Measurements from ENCODE around the gene PITPNM1.
"Not testable (repeated sequence)": the region's sequence is repeated elsewhere in the genome, so short reads cannot be mapped to it uniquely, and the experiment has no call there.

Gene PITPNM1

DNA sequence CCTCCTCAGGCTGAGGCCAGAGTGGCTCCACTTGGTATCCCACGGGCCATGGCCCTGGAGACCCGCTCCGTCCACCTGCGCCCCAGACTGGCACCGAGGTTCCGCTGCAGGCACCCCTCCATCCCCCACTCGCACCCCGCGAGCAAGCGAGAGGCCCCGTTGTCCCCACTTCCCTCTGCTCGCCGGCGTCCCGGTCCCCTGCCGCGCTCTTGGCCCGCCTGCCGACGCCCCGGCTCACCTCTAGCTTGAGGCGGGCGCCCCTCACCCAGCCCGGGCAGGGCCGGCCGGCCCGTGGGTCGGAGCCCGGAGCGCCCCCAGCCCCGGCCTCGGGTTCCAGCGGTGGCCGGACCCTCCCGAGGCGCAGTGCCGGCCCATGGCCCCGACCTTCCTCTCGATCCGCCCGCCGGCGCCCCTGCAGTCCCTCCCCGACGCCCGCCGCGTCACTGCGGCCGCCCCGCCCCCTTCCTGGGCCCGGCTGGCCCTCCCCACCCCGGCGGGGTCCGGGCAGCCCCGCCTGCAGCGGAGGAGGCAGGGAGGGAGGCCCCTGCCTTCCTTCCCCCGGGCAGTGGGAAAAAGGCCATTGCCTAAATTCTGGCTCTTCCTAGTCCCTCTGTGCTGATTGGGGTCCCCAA is at the start of gene PITPNM1:
Gene PITPNM1, minus strand, starts transcription at position 414 of the 632 bp plus-strand sequence. CDS start 1,183 bp downstream, outside the sequence.
- ATAC-seq: no peak

GRCh38 chr11:67551697-67552096 is 46.5 kb upstream of the PITPNM1 start:
- not testable (repeated sequence) for ATAC-seq

DNA sequence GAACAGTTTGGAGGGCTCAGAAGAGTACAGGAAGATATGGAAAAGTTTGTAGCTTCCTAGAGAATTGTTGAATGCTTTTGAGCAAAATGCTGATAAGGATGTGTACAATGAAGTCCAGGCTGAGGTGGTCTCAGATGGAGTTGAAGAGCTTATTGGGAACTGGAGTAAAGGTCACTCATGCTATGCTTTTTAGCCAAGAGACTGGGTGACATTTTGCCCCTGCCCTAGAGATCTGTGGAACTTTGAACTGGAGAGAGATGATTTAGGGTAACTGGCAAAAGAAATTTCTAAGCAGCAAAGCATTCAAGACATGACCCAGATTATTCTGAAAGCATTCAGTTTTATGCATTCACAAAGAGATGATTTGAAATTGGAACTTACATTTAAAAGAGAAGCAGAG is 46.0 kb upstream of the PITPNM1 start:
- no peak for ATAC-seq

- ATAC-seq: no peak
These were observed 43.5 kb upstream of the PITPNM1 start for GRCh38 chr11:67548555-67549110.

GRCh38 chr11:67548112-67548511 is 42.9 kb upstream of the PITPNM1 start:
- ATAC-seq: not testable (repeated sequence)

GRCh38 chr11:67545280-67545679 is 40.1 kb upstream of the PITPNM1 start:
- no peak for ATAC-seq

DNA sequence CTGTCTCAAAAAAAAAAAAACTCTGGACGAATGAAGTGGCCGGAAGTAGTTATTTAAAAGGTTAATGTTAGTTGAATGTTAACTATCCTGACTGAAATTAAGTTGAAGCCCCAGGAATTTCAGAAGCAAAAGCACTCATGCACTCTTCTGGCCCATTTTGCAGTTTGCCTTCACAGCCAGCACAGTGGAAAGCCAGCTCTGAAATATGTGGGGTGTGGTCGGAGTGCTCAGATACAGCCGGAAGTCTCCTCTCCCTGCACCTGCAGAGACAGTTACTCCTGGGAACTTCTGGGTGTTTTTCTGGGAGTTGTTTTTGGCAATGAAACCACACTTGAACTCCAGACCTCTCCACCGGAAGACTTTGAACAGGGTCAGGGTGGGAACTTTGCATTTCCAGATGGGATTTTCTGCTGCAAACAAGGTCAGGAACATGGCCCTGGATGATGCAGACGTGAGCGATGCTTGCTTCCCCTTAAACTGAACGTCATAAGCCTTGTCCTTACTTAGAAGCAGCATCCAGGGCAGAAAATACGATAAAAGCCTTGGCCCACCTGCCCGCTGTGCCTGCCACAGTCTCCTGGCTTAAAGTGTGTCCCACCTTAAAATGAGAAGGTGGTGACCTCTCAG is 39.6 kb upstream of the PITPNM1 start:
- ATAC-seq: no peak

DNA sequence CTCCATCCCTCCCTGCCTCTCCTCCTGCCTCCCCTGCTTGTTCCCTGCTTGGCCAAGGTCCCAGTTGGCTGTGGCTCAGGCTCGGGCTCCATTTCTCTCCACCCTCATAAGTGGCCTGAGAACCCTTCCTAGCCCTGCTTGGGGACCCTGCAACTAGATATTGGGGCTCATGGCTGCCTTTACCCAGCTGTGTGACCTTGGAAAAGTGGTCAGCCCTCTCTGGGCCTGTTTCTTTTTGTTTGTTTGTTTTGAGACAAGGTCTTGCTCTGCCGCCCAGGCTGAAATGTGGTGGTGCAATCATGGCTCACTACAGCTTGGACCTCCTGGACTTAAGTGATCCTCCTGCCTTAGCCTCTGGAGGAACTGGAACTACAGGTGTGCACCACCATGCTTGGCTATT is 38.4 kb upstream of the PITPNM1 start:
- no peak for ATAC-seq

DNA sequence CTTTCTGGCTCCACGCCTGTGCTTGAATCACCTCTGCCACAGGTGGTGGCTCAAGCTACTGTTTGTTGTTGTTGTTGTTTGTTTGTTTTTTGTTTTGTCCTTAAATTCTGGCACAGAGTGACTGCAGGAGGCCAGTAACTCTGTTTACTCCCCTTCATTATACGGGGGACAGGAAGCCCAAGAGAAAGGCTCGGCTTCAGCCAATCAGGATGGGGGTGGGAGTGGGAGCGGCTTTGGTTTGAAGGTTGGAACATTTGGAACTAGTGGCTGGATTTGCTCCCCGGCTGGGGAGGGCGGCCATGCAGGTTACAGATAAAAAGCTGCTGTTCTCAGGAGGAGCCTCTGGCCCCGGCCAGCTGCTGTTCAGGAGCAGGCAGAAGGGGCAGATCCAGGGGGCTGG is 37.8 kb upstream of the PITPNM1 start:
- ATAC-seq: no peak

DNA sequence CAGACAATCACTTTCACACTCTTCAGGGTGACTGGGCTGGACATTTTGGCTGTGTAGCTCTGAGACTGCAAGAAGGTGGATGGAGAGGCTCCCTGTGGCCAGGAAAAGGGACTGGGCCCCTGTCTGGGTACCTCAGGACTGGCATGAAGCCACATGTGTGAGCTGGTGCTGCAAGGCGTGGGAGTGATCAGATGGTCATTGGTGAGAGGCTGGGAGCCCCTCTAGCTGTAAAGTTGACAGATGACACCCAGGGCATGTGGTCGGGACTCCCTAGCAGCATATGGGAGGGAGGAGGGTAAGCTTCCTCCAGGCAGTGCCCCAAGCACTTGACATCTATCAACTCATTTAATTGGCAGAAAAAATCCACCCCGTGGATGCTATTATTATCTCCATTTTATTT is 37.0 kb upstream of the PITPNM1 start:
- ATAC-seq: no peak

DNA sequence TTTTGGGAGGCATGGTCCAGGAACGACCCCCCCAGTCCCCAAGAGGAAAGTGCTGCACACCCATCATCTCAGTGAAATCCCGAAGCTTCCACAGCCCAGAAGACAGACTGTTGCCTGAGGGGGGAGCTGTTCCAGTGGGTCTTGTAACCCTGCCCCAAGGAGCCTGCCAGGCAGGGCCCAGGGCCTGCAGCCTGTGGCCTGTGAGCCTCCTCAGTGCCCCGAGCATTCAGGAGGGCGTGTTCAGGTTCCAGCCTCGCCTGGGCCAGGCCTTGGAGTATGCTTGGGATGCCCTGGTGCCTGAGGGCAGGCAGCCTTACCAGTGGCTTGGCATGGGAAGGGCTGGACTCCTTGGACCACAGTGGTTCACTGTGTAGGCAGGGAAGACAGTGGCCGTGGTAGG is 36.0 kb upstream of the PITPNM1 start:
- no peak for ATAC-seq

DNA sequence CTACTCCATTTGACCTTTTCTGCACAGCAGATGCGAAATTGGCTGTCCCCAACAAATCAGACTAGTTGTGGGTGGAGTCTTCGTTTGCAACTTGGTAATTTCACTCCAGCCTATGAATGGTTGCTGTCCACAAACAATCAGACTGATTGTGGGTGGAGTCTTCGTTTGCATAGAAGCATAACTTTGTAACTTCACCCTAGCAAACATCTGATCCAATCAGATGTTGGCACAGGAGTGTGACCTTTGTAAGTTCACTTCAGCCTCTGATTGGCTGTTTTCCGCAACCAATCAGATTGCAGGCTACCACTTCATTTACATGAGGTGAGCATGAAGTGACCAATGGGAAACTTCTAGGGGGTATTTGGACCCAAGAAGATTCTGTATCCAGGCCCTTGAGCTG is 34.4 kb upstream of the PITPNM1 start:
- no peak for ATAC-seq

DNA sequence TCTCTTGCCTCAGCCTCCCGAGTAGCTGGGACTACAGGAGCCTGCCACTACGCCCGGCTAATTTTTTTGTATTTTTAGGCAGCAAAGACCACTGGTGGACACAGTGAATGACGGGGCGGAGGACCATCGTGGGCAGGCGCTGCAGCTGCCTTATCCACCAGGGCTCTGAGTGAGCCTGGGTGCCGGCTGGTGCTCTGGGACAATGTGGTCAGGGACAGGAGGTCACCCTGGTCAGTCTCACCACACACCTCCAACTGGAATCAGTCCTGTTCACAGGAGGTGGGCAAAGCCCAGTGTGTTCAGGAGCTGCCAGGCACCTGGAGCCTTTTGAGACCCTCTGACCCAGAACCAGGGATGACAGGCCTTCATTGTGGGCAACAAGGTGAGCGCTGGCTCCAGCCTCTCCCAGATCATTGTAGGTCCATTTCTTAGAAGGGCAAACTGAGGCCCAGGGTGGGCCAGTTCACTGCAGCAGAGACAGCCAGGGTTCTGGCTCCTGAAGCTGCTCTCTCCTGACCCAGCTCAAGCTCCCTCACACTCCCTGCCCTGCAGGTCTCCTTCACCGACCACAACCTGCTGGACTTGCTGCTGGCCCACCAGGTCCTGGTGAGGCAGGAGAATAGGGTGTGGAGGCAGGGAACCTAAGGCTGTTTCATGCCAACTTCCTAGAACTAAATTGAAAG is 33.8 kb upstream of the PITPNM1 start:
- ATAC-seq: no peak

GRCh38 chr11:67538306-67538705 is 33.1 kb upstream of the PITPNM1 start:
- ATAC-seq: no peak

DNA sequence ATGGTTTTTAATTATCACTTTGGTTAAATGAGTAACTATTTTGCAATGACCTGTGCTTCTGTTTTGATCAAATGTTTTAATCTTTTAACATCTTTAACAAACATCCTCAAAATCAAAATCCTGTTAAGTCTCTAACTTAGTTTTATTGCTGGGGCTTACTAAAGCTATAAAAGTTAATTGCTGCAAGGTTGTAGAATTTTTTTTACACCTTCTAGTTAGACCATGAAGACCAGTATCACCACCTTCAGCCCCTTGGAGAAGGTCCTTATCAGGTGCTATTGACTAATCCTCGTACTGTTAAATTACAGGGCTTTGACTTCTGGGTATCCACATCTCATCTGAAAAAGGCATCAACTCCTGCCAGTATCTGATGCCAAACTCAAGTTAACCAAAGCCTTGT is 30.4 kb upstream of the PITPNM1 start:
- ATAC-seq: no peak

GRCh38 chr11:67534070-67534679 is 29.0 kb upstream of the PITPNM1 start:
- ATAC-seq: no peak

GRCh38 chr11:67532889-67533288 is 27.7 kb upstream of the PITPNM1 start:
- no peak for ATAC-seq

DNA sequence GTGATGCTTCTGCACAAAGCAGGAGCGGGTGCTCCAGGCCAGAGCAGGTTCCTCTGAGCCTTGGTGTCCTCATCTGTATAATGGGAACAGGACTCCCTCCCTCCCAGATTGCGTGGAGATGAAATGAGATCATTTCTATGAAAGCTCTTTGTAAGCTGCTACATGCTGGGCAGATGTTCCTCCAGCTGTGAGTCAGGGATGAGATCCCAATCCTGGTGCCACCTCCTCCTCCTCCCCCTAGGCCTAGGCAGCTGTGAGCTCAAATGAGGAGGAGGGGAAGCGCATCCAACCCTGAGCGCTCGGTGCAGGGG is 25.1 kb upstream of the PITPNM1 start:
- ATAC-seq: no peak

GRCh38 chr11:67528376-67528775 is 23.2 kb upstream of the PITPNM1 start:
- no peak for ATAC-seq

DNA sequence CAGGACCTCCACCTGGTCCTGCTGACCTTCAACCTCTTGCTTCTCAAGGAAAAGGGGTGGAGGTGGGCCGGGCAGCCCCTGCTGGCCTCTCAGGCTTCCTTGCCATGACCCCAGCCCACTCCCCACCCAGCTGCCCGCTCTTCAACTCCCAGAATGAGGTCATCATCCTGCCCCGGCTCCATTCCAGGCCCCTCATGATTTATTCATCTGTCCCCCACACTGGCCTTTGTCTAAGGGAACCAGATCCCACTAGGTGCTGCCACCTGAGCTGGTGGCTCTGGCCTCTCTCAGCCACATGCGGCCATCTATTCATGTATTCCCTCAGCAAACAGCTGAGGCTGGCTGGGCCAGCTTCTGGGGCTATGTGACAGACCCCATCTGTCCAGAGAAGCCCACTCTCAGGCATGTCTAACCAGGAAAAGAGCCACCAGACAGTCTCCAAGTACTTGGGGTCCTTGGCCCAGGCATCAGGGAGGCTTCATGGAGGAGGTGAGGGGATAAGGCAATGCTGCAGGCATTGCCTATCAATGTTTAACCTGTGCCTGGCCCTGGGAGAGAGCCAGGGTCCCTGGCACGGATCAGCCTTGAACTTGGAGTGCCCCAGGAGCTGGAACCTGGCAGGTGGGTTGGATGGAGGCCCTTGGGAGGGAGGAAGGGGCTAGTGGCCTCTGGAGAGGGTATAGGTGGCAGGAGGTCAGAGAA is 20.3 kb upstream of the PITPNM1 start:
- ATAC-seq: no peak

GRCh38 chr11:67524480-67524808 is 19.3 kb upstream of the PITPNM1 start:
- ATAC-seq: no peak

DNA sequence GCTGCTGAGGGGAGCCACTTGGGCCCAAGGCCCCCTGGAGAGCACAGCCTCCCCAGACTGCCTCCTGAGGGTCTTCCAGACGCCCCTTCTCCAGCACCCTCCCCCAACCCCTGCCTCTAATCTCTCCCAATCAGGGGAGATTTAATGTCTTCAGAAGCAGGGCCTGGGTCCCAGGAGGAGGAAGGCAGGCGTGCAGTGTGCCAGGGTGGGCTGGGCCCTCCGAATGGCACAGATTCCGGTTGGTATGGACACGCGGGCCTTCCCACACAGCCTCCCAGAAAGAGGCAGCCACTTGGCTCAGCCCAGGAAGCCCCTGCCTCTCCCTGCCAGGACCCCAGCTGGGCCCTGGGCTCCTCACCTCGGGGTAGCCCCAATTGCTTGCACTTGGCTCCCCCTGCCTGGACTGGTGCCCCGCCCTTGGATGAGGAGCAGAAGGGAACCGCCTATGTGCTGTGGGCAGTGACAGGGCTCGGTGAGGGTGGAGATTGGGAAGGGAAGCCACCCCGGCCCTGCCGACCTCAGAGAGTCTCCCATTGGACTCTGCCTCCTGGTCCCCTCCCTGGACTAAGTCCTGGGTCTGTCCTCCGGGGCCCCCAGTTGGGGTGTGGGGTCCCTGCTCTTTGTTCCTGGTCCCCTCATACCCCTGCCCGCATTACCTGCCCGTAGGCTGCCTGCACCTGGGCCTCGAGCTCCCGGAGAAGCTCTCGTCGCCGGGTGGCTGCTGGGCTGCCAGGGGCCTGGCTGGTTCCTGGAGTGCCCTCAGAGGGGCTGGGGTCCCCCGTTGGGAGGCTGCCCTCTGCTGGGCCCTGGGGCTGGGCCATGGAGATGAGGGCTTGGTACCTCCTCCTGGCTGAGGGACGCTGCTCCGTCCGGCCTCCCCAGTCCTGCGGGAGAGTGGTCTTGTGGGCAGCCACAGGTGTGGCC is 18.7 kb upstream of the PITPNM1 start:
- ATAC-seq: no peak

Data from activated CD4-positive, CD25-positive, alpha-beta regulatory T cell treated with anti-CD3 and anti-CD28 coated beads, Interleukin-2, amount 50 U/mL, for 24 hours (primary cell).